ENCODE measurements around the gene TATDN2.
"Not testable (repeated sequence)": the region's sequence is repeated elsewhere in the genome, so short reads cannot be mapped to it uniquely, and the experiment has no call there.

The TATDN2 gene

DNA sequence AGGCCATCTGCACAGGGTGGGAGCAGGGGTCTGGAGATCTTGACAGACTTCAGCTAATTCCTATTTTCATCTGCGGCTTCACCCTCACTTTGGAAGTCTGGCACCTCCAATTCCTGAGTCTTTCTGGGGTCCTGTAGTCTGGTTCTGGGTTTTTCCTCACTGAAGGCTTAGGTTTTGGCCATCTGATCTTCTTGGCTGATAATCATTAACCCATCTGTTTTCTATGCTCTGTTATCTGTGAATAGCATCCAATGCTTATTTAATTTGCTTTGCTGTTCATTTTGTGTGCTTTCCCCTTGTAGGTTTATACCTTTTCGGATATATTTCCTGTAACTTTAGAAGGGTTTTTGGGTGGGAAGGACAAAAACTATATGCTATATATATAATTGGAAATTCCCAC, 17.6 kb downstream of the TATDN2 start:
- POLR2A ChIA-PET (ENCODE audit: low non-redundant PET) = interaction anchor here (0.6 kb wide), 1 partner anchor 963 kb away, joined by 5 read pairs; no protein-coding TSS in a partner anchor
- TF ChIP-seq, protein P1, sequence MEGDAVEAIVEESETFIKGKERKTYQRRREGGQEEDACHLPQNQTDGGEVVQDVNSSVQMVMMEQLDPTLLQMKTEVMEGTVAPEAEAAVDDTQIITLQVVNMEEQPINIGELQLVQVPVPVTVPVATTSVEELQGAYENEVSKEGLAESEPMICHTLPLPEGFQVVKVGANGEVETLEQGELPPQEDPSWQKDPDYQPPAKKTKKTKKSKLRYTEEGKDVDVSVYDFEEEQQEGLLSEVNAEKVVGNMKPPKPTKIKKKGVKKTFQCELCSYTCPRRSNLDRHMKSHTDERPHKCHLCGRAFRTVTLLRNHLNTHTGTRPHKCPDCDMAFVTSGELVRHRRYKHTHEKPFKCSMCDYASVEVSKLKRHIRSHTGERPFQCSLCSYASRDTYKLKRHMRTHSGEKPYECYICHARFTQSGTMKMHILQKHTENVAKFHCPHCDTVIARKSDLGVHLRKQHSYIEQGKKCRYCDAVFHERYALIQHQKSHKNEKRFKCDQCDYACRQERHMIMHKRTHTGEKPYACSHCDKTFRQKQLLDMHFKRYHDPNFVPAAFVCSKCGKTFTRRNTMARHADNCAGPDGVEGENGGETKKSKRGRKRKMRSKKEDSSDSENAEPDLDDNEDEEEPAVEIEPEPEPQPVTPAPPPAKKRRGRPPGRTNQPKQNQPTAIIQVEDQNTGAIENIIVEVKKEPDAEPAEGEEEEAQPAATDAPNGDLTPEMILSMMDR (conservative IDR thresholded peaks at IDR 0.05; ENCODE audit: low read depth) = no peak
- no peak for DNase-seq (ENCODE audit: low spot score)
- CTCF ChIA-PET = interaction anchor here (0.5 to 0.6 kb wide), 2 partner anchors 15 to 239 kb away, joined by 3 read pairs; partner anchors contain the start of gene ATP2B2
- H3K27ac ChIP-seq = no peak overlapping the region

DNA sequence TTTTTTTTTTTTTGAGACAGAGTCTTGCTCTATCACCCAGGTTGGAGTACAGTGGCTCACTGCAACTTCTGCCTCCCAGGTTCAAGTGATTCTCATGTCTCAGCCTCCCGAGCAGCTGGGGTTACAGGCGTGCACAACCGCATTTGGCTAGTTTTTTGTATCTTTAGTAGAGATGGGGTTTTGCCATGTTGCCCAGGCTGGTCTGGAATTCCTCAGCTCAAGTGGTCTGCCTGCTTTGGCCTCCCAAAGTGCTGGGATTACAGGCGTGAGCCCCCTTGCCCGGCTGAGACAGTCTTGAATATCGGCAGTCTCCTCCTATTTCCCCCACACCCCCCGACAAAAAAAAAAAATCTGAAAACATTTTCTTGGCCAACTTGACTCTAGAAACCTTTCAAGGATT, 18.7 kb downstream of the TATDN2 start:
- CTCF ChIA-PET; DNase-seq (ENCODE audit: low spot score); POLR2A ChIA-PET (ENCODE audit: low non-redundant PET); H3K27ac ChIP-seq: not testable (repeated sequence)

DNA sequence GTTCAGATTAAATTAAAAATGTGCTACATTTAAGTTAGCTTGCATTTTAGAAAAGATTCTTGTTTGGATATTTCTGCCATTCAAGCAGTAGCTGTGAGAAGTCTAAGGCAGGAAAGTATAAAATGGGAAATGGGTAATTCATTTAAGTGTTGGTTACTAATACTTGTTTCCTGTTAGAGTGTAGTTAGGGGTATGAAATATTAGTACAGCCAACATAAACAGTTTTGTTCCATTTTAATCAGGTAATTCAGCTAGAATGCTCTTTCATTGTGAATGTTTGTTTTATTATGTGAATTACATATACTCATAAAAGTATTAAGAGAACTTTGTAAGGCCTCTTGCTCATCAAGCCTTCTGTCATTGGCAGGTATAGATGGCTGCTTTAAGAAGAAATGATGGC, 19.9 kb downstream of the TATDN2 start:
- ChIA-PET POLR2A (ENCODE audit: low non-redundant PET) (no interaction called here), CTCF (no interaction called here)
- TF ChIP-seq, protein P1 (conservative IDR thresholded peaks at IDR 0.05; ENCODE audit: low read depth) = no peak
- no peak for DNase-seq (ENCODE audit: low spot score)
- H3K27ac ChIP-seq = no peak overlapping the region

DNA sequence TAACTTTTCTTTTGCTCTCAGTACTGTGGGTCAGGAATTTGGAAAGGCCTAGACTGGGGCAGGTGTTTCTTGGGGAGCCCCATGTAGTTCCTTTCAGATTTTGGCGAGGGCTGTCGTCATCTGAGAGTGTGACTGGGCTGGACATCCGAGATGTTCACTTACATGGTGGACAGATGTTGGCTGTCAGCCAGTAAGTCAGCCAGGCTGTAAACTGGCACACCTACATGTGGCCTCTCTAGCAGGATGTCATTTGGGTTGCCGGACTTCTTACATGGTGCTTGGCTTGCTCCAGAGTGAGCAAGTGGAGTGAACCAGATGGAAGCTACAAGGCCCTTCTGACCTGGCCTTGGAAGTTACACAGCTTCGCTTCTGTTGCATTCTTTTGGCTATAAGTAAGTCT, 20.7 kb downstream of the TATDN2 start:
- POLR2A ChIA-PET (ENCODE audit: low non-redundant PET) = no interaction called here
- DNase-seq (ENCODE audit: low spot score) = no peak
- no peak overlapping the region for H3K27ac ChIP-seq
- CTCF ChIA-PET = no interaction called here
- TF ChIP-seq, protein P1 (conservative IDR thresholded peaks at IDR 0.05; ENCODE audit: low read depth) = no peak

DNA sequence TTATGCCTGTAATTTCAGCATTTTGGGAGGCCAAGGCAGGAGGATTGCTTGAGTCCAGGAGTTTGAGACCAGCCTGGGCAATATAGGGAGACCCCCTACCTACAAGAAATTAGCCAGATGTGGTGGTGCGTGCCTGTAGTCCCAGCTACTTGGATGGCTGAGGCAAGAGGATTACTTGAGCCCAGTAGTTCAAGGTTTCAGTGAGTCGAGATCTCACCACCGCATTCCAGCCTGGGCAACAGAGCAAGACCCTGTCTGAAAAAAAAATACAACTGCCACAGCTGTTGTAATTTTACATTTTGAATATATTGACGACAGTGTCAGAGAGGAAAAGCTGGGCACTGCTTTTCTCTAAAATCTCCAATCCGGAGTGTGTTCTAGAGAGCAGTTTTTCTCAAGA, 21.2 kb downstream of the TATDN2 start:
- H3K27ac ChIP-seq = no peak overlapping the region
- POLR2A ChIA-PET (ENCODE audit: low non-redundant PET) = no interaction called here
- CTCF ChIA-PET = no interaction called here
- DNase-seq (ENCODE audit: low spot score) = no peak
- TF ChIP-seq, protein P1 (conservative IDR thresholded peaks at IDR 0.05; ENCODE audit: low read depth) = no peak

DNA sequence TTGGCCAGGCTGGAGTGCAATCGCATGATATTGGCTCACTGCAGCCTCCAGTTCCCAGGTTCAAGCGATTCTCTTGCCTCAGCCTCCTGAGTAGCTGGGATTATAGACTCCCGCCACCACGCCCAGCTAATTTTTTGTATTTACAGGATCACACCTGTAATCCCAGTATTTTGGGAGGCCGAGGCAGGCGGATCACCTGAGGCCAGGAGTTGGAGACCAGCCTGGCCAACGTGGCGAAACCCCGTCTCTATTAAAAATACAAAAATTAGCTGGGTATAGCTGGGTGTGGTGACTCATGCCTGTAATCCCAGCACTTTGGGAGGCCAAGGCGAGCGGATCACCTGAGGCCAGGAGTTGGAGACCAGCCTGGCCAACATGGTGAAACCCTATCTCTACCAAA, 24.2 kb downstream of the TATDN2 start:
- ChIA-PET POLR2A (ENCODE audit: low non-redundant PET) (interaction anchor here (0.6 kb wide), 1 partner anchor 356 kb away, joined by 3 read pairs; the partner anchor contains the start of gene IL17RC), CTCF (interaction anchor here (0.7 kb wide), 1 partner anchor 992 kb away, joined by 4 read pairs; no protein-coding TSS in a partner anchor)

DNA sequence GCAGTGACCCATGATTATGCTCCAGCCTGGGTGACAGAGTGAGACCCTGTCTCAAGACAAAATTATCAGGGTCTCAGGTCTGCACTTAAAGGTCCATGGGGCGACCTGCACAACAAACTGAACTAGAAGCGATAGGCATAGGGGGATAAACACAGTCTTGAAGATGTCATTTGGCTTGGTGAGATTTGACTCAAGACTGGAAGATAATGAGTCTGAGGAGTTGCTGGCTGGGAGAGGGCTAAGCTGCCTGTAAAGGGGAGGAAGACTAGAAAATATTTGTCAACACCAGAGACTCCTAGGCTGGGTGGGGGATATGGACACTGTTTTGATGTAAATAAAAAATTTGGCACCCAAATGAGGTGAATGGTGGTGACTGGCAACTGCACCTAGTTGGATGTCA, 24.7 kb downstream of the TATDN2 start:
- H3K27ac ChIP-seq = no peak overlapping the region

More for the DNA sequence above, 24.2 kb downstream of the TATDN2 start:
- DNase-seq (ENCODE audit: low spot score); H3K27ac ChIP-seq: not testable (repeated sequence)

More for the DNA sequence above, 24.7 kb downstream of the TATDN2 start:
- DNase-seq (ENCODE audit: low spot score) = no peak
- ChIA-PET CTCF (interaction anchor here (0.7 kb wide), 1 partner anchor 991 kb away, joined by 4 read pairs; no protein-coding TSS in a partner anchor), POLR2A (ENCODE audit: low non-redundant PET) (interaction anchor here (0.6 kb wide), 1 partner anchor 356 kb away, joined by 3 read pairs; the partner anchor contains the start of gene IL17RC)
- TF ChIP-seq, protein P1 (conservative IDR thresholded peaks at IDR 0.05; ENCODE audit: low read depth) = no peak

Data from RWPE1 (cell line).